ENCODE results near the gene WSCD2. TPM values are rescaled to one million over a fixed set of nuclear protein-coding genes. Genes with fewer than 3 reads are reported as not detected.

Gene WSCD2
- total RNA-seq, 2 experiments from 2014 or later, result not detected

DNA sequence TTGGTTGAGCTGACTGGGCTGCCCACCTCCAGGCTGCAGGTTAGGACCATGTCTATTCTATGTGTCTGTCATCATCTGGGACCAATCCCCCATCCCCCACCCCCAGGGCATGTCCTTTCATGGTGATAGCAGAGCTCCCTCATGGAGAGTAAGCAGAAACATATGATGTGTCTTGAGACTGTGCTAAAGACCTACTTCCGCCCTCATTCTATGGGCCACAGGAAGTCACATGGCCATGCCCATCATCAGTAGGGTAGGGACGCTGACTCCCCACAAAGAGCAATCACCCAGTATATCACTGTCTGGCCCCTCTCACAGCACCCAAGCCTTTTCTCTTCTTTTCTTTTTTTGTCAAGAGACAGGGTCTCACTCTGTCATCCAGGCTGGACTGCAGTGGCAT is 110.3 kb downstream of the WSCD2 start:
- POLR2A ChIA-PET, result no interaction called here
- no peak overlapping the region for H3K4me3 Mint-ChIP-seq
- ATAC-seq, result no peak
- H3K36me3 Mint-ChIP-seq (ENCODE audit: low read depth), result no peaks in the 10 kb centered on the region
- peaks cover 21% of the 10 kb centered on the region for H3K27me3 Mint-ChIP-seq
- CTCF ChIA-PET, result no interaction called here
- H3K9me3 Mint-ChIP-seq (ENCODE audit: low read depth), result no peaks in the 10 kb centered on the region
- H3K4me1 Mint-ChIP-seq, result no peaks in the 10 kb centered on the region
- DNase-seq, result no peak
- intact Hi-C loops (cut with DNase I, micrococcal nuclease), result no loop called here
- H3K27ac Mint-ChIP-seq, result no peak overlapping the region

DNA sequence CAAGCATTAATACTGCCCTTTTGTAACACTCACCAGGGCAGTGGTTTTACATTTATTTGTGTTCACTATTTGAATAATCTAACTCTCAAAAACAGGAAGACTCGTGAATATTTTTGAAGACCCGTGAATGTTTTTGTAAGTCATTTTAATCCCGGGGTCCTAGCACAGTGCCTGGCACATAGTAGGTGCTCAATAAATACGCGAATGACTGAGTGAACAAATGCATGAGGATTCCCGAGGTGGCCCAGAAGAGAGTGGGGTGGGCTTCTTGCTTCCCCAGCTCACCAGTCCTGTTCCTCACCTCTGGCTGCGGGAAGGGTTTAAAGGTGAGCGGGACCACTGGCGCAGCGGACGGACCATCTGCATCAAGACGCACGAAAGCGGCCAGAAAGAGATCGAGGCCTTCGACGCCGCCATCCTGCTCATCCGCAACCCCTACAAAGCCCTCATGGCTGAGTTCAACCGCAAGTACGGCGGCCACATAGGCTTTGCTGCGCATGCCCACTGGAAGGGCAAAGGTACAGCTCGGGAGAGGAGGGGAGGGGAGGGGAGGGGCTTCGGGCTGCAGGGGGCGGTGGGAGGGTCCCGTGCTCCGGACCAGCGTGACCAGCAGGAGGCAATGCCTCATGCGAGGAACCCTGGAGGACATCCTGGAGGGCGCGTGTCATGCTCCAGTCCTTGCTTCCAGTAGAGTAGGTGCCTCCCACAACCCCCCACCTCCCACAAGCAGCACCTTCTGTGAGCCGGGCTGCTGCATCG is 111.1 kb downstream of the WSCD2 start:
- H3K4me1 Mint-ChIP-seq, result no peaks in the 10 kb centered on the region
- ATAC-seq (no peak), DNase-seq (no peak)
- no peak overlapping the region for H3K4me3 Mint-ChIP-seq
- POLR2A ChIA-PET, result no interaction called here
- peaks cover 21% of the 10 kb centered on the region for H3K27me3 Mint-ChIP-seq
- no peak overlapping the region for H3K27ac Mint-ChIP-seq
- no peaks in the 10 kb centered on the region for H3K9me3 Mint-ChIP-seq (ENCODE audit: low read depth)
- H3K36me3 Mint-ChIP-seq (ENCODE audit: low read depth), result no peaks in the 10 kb centered on the region
- CTCF ChIA-PET, result no interaction called here
- intact Hi-C loops (cut with DNase I, micrococcal nuclease), result no loop called here

DNA sequence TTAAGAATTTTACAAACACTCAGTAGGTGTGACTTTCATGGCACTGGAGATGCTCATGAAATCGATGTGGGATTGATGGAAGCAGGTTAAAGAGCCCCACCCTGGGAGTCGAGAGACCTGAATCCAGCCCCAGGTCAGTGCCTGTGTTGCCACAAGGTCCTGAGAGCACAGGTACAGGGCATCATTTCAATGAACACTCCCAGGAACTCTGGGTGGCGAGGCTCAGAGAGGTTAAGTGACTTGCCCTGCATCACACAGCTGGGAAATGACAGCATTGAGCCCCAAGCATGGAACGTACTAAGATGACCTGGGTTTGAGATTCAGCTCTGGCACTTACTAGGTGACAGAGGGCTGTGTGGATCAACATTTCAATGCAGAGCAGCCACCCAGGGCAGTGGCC is 111.8 kb downstream of the WSCD2 start:
- intact Hi-C loops (cut with DNase I, micrococcal nuclease), result no loop called here
- Mint-ChIP-seq H3K27me3 (peaks cover 20% of the 10 kb centered on the region), H3K9me3 (ENCODE audit: low read depth) (no peaks in the 10 kb centered on the region), H3K36me3 (ENCODE audit: low read depth) (no peaks in the 10 kb centered on the region), H3K27ac (no peak overlapping the region), H3K4me3 (no peak overlapping the region), H3K4me1 (no peaks in the 10 kb centered on the region)
- DNase-seq (no peak), ATAC-seq (no peak)
- CTCF ChIA-PET, result no interaction called here
- POLR2A ChIA-PET, result no interaction called here

DNA sequence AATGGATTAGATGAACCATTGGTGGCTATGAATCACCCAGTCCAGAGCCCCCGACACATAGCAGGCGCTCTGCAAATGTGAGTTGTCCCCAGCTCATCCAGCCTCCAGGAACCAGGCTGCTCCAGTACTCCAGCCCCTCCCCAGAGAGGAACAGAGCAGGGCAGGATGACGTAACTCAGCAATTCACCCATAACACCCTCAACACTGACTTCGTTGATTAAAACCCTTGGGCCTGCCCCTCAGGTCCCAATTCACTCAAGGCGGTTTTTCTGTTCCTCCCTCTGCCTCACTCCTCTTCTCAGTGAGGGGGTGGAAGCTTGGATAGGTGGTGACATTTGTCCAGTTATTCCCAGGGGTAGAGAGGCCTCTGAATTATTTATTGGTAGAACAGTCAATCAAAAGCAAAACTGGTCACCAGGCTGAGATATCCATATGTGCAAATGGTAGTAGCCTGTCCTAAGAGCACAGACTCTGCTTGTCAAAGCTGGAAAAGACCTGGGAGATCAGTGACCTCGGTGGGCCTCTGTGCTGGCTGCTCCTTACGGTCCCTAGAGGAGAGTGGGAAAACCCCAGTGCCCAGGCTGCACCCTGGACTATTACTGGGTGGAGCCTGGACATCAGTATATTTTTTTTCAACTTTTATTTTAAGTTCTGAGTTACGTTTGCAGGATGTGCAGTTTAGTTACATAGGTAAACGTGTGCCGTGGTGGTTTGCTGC is 113.1 kb downstream of the WSCD2 start:
- intact Hi-C loops (cut with DNase I, micrococcal nuclease), result no loop called here
- Mint-ChIP-seq H3K27me3 (peaks cover 17% of the 10 kb centered on the region), H3K4me3 (no peak overlapping the region), H3K36me3 (ENCODE audit: low read depth) (no peaks in the 10 kb centered on the region), H3K4me1 (no peaks in the 10 kb centered on the region), H3K27ac (no peak overlapping the region), H3K9me3 (ENCODE audit: low read depth) (no peaks in the 10 kb centered on the region)
- no peak for ATAC-seq
- CTCF ChIA-PET, result no interaction called here
- DNase-seq, result no peak
- POLR2A ChIA-PET, result no interaction called here

DNA sequence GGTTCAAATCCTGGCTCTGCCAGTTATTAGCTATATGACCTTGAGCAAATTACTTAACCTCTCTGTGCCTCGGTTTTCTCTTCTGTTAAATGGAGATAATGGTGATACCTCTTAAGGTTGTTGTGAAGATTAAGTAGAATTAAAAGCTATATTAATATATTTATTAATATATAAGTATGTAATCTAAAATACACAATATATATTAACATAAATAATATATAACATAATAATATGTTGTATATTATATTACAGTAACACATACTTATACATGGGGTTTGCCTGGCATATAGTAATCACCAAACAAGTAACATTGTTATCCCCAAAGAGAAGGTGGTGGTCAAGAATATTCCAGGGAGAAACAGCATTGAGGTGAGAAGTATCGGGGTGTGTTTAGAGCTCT is 118.0 kb downstream of the WSCD2 start:
- no peak overlapping the region for H3K27ac Mint-ChIP-seq
- no peak overlapping the region for H3K4me3 Mint-ChIP-seq
- no peaks in the 10 kb centered on the region for H3K36me3 Mint-ChIP-seq (ENCODE audit: low read depth)
- ChIA-PET CTCF (no interaction called here), POLR2A (no interaction called here)
- H3K9me3 Mint-ChIP-seq (ENCODE audit: low read depth), result no peaks in the 10 kb centered on the region
- H3K27me3 Mint-ChIP-seq, result peaks cover 5% of the 10 kb centered on the region
- H3K4me1 Mint-ChIP-seq, result no peaks in the 10 kb centered on the region
- no peak for DNase-seq
- no peak for ATAC-seq
- intact Hi-C loops (cut with DNase I, micrococcal nuclease), result no loop called here

DNA sequence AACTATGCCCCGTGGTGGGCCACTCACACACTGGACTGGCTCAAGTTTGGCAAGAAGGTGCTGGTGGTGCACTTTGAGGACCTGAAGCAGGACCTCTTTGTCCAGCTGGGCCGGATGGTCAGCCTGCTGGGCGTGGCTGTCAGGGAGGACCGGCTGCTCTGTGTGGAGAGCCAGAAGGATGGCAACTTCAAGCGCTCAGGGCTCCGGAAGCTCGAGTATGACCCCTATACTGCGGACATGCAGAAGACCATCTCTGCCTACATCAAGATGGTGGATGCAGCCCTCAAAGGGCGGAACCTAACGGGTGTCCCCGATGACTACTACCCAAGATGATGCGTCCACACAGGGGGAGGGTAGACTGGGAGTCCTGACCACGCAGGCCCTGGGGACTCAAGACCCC is 118.9 kb downstream of the WSCD2 start:
- H3K4me3 Mint-ChIP-seq, result no peak overlapping the region
- H3K4me1 Mint-ChIP-seq, result no peaks in the 10 kb centered on the region
- CTCF ChIA-PET, result no interaction called here
- peaks cover 7% of the 10 kb centered on the region for H3K27me3 Mint-ChIP-seq
- H3K36me3 Mint-ChIP-seq (ENCODE audit: low read depth), result no peaks in the 10 kb centered on the region
- H3K27ac Mint-ChIP-seq, result no peak overlapping the region
- POLR2A ChIA-PET, result no interaction called here
- intact Hi-C loops (cut with DNase I, micrococcal nuclease), result no loop called here
- ATAC-seq (no peak), DNase-seq (no peak)
- no peaks in the 10 kb centered on the region for H3K9me3 Mint-ChIP-seq (ENCODE audit: low read depth)

DNA sequence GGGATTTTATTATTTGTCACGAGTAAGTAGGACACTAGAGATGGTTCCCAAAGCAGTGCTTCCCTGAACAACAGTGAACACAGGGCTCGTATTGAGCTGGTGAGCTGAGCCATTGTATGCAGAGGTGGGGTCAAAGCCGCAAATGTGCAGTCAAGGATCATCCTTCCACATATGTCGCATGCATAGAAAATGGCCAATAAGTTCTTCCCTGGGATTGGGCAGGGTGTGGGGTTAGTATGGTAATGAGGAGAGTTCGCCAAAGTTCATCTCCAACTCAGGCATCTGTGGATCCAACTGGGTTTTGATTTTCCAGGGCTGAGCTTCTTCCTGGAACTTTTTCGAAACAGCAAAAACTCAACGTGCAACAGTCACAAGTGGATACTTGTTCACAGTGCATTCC is 123.4 kb downstream of the WSCD2 start:
- ChIA-PET CTCF (interaction anchor here (0.7 kb wide), 1 partner anchor 9 kb away, joined by 3 read pairs; no protein-coding TSS in a partner anchor), POLR2A (no interaction called here)

DNA sequence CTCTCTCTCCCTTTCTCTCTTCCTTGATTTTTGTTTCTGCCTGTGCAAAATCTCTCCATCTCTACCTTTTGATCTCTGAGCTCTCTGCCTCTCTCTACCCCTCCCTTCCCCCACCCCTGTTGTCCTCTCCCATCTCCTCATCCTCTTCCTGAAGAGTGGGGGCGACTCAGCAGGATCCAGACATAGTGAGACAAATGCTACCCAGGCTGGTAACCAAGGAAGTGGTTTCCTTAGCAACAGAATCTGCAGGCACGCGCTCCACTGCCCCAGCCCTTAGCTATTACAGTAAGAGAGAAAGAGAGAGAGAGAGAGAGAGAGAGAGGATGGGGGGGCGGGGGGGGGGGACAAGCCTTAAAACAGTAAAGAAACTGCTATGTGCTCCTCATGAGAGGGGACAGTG is 124.5 kb downstream of the WSCD2 start:
- ChIA-PET POLR2A (no interaction called here), CTCF (no interaction called here)

More for the DNA sequence above, 123.4 kb downstream of the WSCD2 start:
- no peaks in the 10 kb centered on the region for H3K36me3 Mint-ChIP-seq (ENCODE audit: low read depth)
- H3K27ac Mint-ChIP-seq, result no peak overlapping the region
- no peak overlapping the region for H3K4me3 Mint-ChIP-seq
- H3K27me3 Mint-ChIP-seq, result peaks cover 11% of the 10 kb centered on the region
- H3K9me3 Mint-ChIP-seq (ENCODE audit: low read depth), result no peaks in the 10 kb centered on the region
- no peak for DNase-seq
- intact Hi-C loops (cut with DNase I, micrococcal nuclease), result no loop called here
- H3K4me1 Mint-ChIP-seq, result peaks cover 2% of the 10 kb centered on the region
- ATAC-seq, result no peak

DNA sequence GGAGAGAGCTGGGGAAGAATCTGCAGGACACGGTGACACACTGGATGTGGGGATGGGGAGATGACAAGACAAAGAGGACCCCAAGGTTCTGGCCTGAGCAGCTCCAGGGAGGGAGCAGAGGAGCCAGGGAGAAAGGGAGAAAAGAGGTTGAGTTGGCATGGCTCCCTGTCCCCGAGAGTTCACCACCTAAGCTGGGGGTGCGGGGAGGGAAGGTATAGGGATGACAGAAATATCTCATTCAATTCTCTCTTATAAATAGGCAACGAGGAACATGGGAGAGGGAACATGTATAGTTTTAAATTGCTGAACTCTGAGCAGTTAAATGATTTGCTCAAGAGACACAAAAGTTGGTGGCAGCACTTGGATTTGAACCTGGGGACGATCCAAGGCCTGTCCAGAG is 124.9 kb downstream of the WSCD2 start:
- Mint-ChIP-seq H3K36me3 (ENCODE audit: low read depth) (no peaks in the 10 kb centered on the region), H3K9me3 (ENCODE audit: low read depth) (no peaks in the 10 kb centered on the region), H3K27me3 (peaks cover 11% of the 10 kb centered on the region), H3K27ac (no peak overlapping the region), H3K4me1 (peaks cover 2% of the 10 kb centered on the region), H3K4me3 (no peak overlapping the region)
- intact Hi-C loops (cut with DNase I, micrococcal nuclease), result no loop called here
- no peak for ATAC-seq
- ChIA-PET CTCF (no interaction called here), POLR2A (no interaction called here)
- no peak for DNase-seq

More for the DNA sequence above, 124.5 kb downstream of the WSCD2 start:
- ATAC-seq, result no peak
- Mint-ChIP-seq H3K27me3 (peaks cover 11% of the 10 kb centered on the region), H3K4me1 (peaks cover 2% of the 10 kb centered on the region), H3K4me3 (no peak overlapping the region), H3K36me3 (ENCODE audit: low read depth) (no peaks in the 10 kb centered on the region), H3K27ac (no peak overlapping the region), H3K9me3 (ENCODE audit: low read depth) (no peaks in the 10 kb centered on the region)
- intact Hi-C loops (cut with DNase I, micrococcal nuclease), result no loop called here
- DNase-seq, result no peak

DNA sequence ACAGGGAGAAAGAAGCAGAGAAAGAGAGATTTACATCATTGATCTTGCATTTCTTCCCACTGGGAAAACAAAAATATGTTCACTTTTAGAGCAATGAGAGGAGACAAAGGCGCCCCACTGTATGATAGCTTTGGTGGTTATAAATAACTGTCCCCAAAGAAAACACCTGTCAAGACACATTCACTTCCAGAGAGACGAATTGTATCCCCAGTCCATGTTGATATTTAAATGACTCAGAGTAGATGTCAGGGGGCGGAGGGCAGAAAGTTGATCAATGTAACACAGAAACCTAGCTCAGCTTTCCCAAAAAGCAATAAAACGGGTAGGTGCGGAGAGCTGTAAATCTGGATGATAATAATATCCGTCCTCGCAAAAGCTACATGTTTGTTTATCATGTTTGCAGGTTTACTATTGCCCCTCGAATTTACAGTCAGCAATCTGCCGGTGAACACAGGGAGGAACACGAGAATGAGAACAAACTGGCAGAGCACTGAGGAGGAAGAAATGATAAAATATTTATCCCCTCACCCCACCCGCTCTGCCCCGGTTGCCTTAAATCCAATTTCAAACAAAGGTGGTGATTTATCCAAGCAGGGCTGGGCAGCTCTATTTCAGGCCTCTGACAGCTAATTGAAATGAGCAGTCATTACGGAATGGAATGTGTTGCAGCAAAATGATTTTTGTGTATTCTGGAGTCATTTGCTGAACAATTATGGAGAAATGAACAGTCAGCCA is 125.6 kb downstream of the WSCD2 start:
- ATAC-seq, result no peak
- Mint-ChIP-seq H3K9me3 (ENCODE audit: low read depth) (no peaks in the 10 kb centered on the region), H3K27me3 (peaks cover 8% of the 10 kb centered on the region), H3K4me3 (no peak overlapping the region), H3K4me1 (peaks cover 2% of the 10 kb centered on the region), H3K27ac (no peak overlapping the region), H3K36me3 (ENCODE audit: low read depth) (no peaks in the 10 kb centered on the region)
- ChIA-PET CTCF (interaction anchor here (0.7 kb wide), 1 partner anchor 11 kb away, joined by 4 read pairs; no protein-coding TSS in a partner anchor), POLR2A (interaction anchor here (0.6 kb wide), 1 partner anchor 441 kb away, joined by 3 read pairs; no protein-coding TSS in a partner anchor)
- intact Hi-C loops (cut with DNase I, micrococcal nuclease), result no loop called here
- DNase-seq, result no peak

DNA sequence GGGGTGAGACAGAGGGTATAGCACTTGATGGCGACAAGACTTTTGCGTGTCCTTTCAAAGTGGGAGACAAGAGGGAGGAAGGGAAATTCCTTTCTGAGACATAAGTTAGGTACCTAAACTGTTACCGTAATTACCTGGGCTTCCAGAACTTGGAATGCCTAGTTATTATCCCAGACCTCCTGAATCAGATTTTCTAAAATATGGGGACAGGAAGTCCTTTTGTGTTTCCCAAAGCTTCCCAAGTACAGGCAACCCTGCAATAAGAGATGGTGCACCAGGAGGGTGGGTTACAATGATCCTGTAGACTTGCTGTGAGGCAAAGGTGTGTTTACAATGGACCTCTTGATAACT is 126.1 kb downstream of the WSCD2 start:
- H3K36me3 Mint-ChIP-seq (ENCODE audit: low read depth), result no peaks in the 10 kb centered on the region
- H3K4me3 Mint-ChIP-seq, result no peak overlapping the region
- ChIA-PET CTCF (interaction anchor here (0.7 kb wide), 1 partner anchor 11 kb away, joined by 4 read pairs; no protein-coding TSS in a partner anchor), POLR2A (no interaction called here)
- peaks cover 2% of the 10 kb centered on the region for H3K9me3 Mint-ChIP-seq (ENCODE audit: low read depth)
- no peak for ATAC-seq
- peaks cover 2% of the 10 kb centered on the region for H3K4me1 Mint-ChIP-seq
- H3K27ac Mint-ChIP-seq, result no peak overlapping the region
- peaks cover 8% of the 10 kb centered on the region for H3K27me3 Mint-ChIP-seq
- DNase-seq, result no peak
- intact Hi-C loops (cut with DNase I, micrococcal nuclease), result no loop called here

DNA sequence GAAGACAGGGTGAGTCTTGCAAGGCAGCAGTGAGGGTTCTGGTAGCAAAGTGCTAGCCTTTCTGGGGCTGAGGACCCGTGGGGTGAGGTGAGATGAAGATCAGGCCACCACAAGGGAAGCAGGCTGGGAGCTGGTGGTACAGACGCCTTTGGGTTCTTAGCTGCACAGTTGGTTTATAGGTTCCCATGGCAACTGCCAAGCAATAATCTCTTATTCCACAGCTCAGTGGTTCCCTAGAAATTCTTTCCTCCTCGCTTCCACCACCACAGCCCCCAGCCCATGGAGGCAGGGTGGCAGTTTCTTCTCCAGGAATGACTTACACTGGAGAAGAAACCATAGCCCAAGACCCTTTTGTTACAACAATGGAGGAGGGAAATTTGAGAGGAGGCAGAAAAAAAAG is 127.9 kb downstream of the WSCD2 start:
- ChIA-PET CTCF (no interaction called here), POLR2A (no interaction called here)
- H3K36me3 Mint-ChIP-seq (ENCODE audit: low read depth), result no peaks in the 10 kb centered on the region
- H3K27me3 Mint-ChIP-seq, result peaks cover 7% of the 10 kb centered on the region
- H3K4me1 Mint-ChIP-seq, result peaks cover 2% of the 10 kb centered on the region
- H3K9me3 Mint-ChIP-seq (ENCODE audit: low read depth), result peaks cover 7% of the 10 kb centered on the region
- H3K4me3 Mint-ChIP-seq, result no peak overlapping the region
- intact Hi-C loops (cut with DNase I, micrococcal nuclease), result no loop called here
- no peak for DNase-seq
- H3K27ac Mint-ChIP-seq, result no peak overlapping the region
- ATAC-seq, result no peak

Data from activated CD4-positive, alpha-beta T cell treated with anti-CD3 and anti-CD28 coated beads for 36 hours (primary cell).